Activated CD4-positive, alpha-beta T cell treated with anti-CD3 and anti-CD28 coated beads, Interleukin-2, amount 10 ng/mL, durations not matched to agents 24 days and 14 days (primary cell): ENCODE measurements around the gene ARMH2. TPM values are rescaled to one million over a fixed set of nuclear protein-coding genes. Genes with fewer than 3 reads are reported as not detected.
"Not testable (repeated sequence)": the region's sequence is repeated elsewhere in the genome, so short reads cannot be mapped to it uniquely, and the experiment has no call there.

ENCODE experiments used
- DNase-seq: peaks from one replicate; pipeline ENCODE4 v3.0.0; 2022
- H3K27ac Mint-ChIP-seq: one replicate; pipeline ENCODE4 v1.8.0; 2022; ENCODE audit warnings: mild to moderate bottlenecking, mixed read lengths
- H3K27me3 Mint-ChIP-seq: one replicate; pipeline ENCODE4 v1.8.0; 2022; ENCODE audit warnings: mixed read lengths
- H3K36me3 Mint-ChIP-seq: one replicate; pipeline ENCODE4 v1.8.0; 2022; ENCODE audit warnings: low read depth, mild to moderate bottlenecking, mixed read lengths
- H3K4me1 Mint-ChIP-seq: one replicate; pipeline ENCODE4 v1.8.0; 2021; ENCODE audit warnings: mixed read lengths
- H3K4me3 Mint-ChIP-seq: one replicate; pipeline ENCODE4 v1.8.0; 2022; ENCODE audit warnings: mild to moderate bottlenecking, moderate library complexity, mixed read lengths
- H3K9me3 Mint-ChIP-seq: one replicate; pipeline ENCODE4 v1.8.0; 2021; ENCODE audit warnings: mixed read lengths
- intact Hi-C: fragments of 100-400 bp; cut with micrococcal nuclease; formaldehyde crosslinking; loops from one replicate; pipeline ENCODE4 v1.15.1; 2023
- total RNA-seq: library from RNA; stranded (reverse); gene quantifications from 2 replicates; pipeline ENCODE4 v1.2.3, GENCODE V29; 2022

The ARMH2 gene
- total RNA-seq, 1 donor from 2014 or later = 0.30 TPM

DNA sequence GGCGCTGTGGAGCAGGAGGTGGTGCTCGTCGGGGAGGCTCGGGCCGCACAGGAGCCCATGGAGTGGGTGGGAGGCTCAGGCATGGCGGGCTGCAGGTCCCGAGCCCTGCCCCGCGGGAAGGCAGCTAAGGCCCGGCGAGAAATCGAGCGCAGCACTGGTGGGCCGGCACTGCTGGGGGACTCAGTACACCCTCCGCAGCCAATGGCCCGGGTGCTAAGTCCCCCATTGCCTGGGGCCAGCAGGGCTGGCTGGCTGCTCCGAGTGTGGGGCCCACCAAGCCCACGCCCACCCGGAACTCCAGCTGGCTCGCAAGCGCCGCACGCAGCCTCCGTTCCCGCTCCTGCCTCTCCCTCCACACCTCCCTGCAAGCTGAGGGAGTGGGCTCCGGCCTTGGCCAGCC lies 32.7 kb downstream of the ARMH2 start:
- H3K4me3 Mint-ChIP-seq, H3K36me3 Mint-ChIP-seq, H3K9me3 Mint-ChIP-seq, DNase-seq, H3K27me3 Mint-ChIP-seq, H3K4me1 Mint-ChIP-seq, H3K27ac Mint-ChIP-seq: not testable (repeated sequence)
- intact Hi-C loops = loop anchor here (1.0 to 2.0 kb wide), 2 partner anchors 45 to 183 kb away; no protein-coding TSS in a partner anchor

DNA sequence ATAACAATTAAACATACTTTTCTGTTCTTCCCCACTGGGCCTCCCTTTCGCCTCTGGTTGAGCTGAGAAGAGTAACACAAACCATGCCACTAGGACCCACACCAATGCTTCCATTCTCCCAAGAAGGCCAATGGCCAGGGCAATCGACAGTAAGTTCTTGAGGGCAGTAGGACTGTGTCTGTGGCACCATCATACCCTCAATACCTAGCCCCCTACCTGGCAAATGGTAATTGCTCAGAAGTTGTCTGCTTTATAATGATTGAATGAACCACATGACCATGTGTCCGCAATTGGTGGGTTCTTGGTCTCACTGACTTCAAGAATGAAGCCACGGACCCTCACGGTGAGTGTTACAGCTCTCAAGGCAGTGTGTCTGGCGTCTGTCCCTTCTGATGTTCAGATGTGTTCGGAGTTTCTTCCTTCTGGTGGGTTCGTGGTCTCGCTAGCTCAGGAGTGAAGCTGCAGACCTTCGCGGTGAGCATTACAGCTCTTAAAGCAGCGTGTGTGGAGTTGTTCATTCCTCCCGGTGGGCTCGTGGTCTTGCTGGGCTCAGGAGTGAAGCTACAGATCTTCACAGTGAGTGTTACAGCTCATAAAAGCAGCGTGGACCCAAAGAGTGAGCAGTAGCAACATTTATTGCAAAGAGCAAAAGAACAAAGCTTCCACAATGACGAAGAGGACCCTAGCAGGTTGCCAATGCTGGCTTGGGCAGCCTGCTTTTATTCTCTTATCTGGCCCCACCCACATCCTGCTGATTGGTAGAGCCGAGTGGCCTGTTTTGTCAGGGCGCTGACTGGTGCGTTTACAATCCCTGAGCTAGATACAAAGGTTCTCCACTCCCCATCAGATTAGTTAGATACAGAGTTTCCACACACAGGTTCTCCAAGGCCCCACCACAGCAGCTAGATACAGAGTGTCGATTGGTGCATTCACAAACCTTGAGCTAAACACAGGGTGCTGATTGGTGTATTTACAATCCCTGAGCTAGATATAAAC lies 33.6 kb downstream of the ARMH2 start:
- H3K4me3 Mint-ChIP-seq, H3K9me3 Mint-ChIP-seq, H3K27ac Mint-ChIP-seq, DNase-seq, intact Hi-C loops, H3K4me1 Mint-ChIP-seq, H3K36me3 Mint-ChIP-seq, H3K27me3 Mint-ChIP-seq: not testable (repeated sequence)

- intact Hi-C loops = no loop called here
- H3K9me3 Mint-ChIP-seq = no peaks in the 10 kb centered on the region
- H3K4me1 Mint-ChIP-seq = peaks cover 9% of the 10 kb centered on the region
- no peak overlapping the region for H3K4me3 Mint-ChIP-seq
- no peak for DNase-seq
- no peaks in the 10 kb centered on the region for H3K27me3 Mint-ChIP-seq
- no peaks in the 10 kb centered on the region for H3K36me3 Mint-ChIP-seq
- H3K27ac Mint-ChIP-seq = no peak overlapping the region
These were observed 35.1 kb downstream of the ARMH2 start for GRCh38 chr6:24763578-24763977.

DNA sequence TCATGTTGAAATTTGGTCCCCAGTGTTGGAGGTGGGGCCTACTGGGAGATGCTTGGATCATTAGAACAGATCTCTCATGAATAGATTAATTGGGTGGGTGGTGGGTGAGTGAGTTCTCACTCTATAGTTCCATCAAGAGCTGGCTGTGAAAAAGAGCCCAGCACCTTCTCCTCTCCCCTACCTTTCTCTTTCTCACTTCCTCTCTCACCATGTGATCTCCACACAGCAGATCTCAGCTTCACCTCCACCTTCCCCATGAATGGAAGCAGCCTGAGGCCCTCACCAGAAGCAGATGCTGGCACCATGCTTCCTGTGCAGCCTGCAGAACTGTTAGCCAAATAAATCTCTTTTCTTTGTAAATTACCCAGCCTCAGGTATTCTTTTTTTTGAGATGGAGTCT lies 36.9 kb downstream of the ARMH2 start:
- H3K9me3 Mint-ChIP-seq = no peaks in the 10 kb centered on the region

DNA sequence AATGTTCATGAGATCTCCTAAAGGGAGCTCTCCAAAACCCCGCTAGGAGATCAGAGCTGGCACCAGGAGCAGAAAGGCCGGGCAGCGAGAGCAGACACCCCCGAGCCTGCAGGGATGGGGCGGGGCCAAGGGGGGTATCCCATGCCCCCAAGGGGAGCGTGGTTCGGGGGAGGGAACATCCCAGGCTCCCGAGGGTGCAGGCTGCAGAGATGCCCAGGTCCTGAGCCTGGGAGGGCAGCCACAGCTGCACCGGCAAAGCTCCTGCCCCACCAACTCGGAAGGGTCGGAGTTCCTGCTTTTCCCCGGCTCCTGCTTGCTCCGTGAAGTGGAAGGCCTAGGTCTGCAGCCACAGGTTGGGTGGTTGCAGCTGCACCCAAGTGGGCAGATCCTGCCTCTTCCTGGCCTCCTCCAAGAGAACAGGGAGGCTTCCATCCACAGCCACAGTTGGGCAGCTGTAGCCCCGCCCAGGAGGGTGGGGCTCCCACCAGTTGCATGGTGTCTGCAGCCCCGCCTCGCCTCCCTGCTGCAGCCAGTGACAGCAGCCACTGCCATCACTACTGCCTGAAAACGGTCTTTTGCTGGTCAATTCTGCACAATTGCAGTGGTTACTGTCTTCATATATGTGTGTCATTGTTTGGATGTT lies 37.4 kb downstream of the ARMH2 start:
- DNase-seq = no peak
- Mint-ChIP-seq H3K27me3 (no peaks in the 10 kb centered on the region), H3K9me3 (no peaks in the 10 kb centered on the region), H3K36me3 (no peaks in the 10 kb centered on the region), H3K4me1 (peaks cover 6% of the 10 kb centered on the region), H3K4me3 (no peak overlapping the region), H3K27ac (no peak overlapping the region)
- intact Hi-C loops = no loop called here

More for the DNA sequence above, 36.9 kb downstream of the ARMH2 start:
- H3K27me3 Mint-ChIP-seq = no peaks in the 10 kb centered on the region
- H3K36me3 Mint-ChIP-seq = no peaks in the 10 kb centered on the region
- no peak for DNase-seq
- intact Hi-C loops = no loop called here
- no peak overlapping the region for H3K4me3 Mint-ChIP-seq
- H3K4me1 Mint-ChIP-seq = peaks cover 8% of the 10 kb centered on the region
- H3K27ac Mint-ChIP-seq = no peak overlapping the region

DNA sequence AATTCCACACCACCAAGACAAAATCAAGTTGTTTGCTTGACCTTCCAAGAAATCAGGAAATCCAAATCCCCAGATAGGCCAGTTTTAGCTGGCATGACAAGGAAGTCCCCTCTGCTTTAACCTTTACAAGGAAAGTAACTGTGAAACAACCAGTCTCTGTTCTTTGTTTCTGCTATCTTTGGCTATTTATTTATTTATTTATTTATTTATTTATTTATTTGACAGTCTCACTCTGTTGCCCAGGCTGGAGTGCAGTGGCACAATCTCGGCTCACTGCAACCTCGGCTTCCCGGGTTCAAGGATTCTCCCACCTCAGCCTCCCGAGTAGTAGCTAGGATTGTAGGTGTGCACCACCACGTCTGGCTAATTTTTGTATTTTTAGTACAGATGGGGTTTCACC lies 38.5 kb downstream of the ARMH2 start:
- Mint-ChIP-seq H3K9me3 (no peaks in the 10 kb centered on the region), H3K27ac (no peak overlapping the region), H3K4me3 (no peak overlapping the region), H3K4me1 (peaks cover 6% of the 10 kb centered on the region), H3K36me3 (no peaks in the 10 kb centered on the region), H3K27me3 (no peaks in the 10 kb centered on the region)
- DNase-seq = no peak
- intact Hi-C loops = no loop called here

- no peak overlapping the region for H3K27ac Mint-ChIP-seq
- no peaks in the 10 kb centered on the region for H3K36me3 Mint-ChIP-seq
- intact Hi-C loops = no loop called here
- H3K4me3 Mint-ChIP-seq = no peak overlapping the region
- no peak for DNase-seq
- H3K9me3 Mint-ChIP-seq = no peaks in the 10 kb centered on the region
- H3K27me3 Mint-ChIP-seq = no peaks in the 10 kb centered on the region
- peaks cover 4% of the 10 kb centered on the region for H3K4me1 Mint-ChIP-seq
These were observed 39.0 kb downstream of the ARMH2 start for GRCh38 chr6:24759718-24760117.

- no peaks in the 10 kb centered on the region for H3K9me3 Mint-ChIP-seq
- H3K27me3 Mint-ChIP-seq = no peaks in the 10 kb centered on the region
- intact Hi-C loops = no loop called here
- no peaks in the 10 kb centered on the region for H3K36me3 Mint-ChIP-seq
- H3K4me3 Mint-ChIP-seq = no peak overlapping the region
- DNase-seq = no peak
- peaks cover 4% of the 10 kb centered on the region for H3K4me1 Mint-ChIP-seq
- H3K27ac Mint-ChIP-seq = no peak overlapping the region
These were observed 41.1 kb downstream of the ARMH2 start for GRCh38 chr6:24757611-24758010.

DNA sequence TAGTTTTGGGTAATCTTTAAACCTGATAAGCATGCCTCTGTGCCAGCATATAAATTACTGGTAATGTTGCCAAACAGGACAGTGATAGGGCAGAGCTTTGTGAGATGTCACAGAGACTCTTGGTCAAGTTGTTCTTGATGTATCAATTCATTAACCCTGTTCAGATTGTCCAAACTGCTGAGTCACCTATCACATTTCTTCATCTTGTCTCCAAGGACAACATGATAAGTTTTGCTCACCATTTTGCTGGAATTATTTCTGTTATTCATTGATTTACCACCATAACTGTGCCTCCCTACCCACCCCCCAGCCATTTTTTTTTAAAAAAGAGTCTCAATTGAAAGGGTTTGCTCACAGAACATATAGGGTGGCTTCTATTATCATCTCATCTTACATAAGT lies 43.4 kb downstream of the ARMH2 start:
- no peak overlapping the region for H3K4me3 Mint-ChIP-seq
- DNase-seq = no peak
- peaks cover 9% of the 10 kb centered on the region for H3K27me3 Mint-ChIP-seq
- intact Hi-C loops = no loop called here
- H3K4me1 Mint-ChIP-seq = no peaks in the 10 kb centered on the region
- H3K27ac Mint-ChIP-seq = no peak overlapping the region
- H3K9me3 Mint-ChIP-seq = peaks cover 8% of the 10 kb centered on the region
- no peaks in the 10 kb centered on the region for H3K36me3 Mint-ChIP-seq

- H3K4me1 Mint-ChIP-seq, DNase-seq, H3K9me3 Mint-ChIP-seq, H3K4me3 Mint-ChIP-seq, H3K36me3 Mint-ChIP-seq, H3K27ac Mint-ChIP-seq, H3K27me3 Mint-ChIP-seq, intact Hi-C loops: not testable (repeated sequence)
These were observed 44.3 kb downstream of the ARMH2 start for GRCh38 chr6:24754378-24754777.

DNA sequence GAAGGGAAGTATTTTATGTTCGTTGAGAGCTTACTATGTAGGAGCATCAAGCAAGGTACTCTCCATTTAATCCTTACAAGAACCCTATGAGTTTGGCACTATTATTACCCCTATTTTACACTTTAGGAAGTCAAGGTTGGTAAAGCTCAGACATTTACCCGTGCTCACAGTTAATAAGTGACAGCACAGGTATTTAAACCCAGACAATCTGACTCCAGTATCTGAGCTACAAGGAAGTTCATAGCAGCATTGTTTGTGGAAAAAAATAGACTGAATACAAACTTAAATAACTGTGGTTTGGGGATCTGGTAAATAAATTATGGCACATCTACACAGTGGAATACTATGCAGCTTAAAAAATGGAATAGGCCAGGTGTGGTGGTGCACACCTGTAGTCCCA lies 45.2 kb downstream of the ARMH2 start:
- Mint-ChIP-seq H3K27me3 (peaks cover 12% of the 10 kb centered on the region), H3K4me1 (peaks cover 3% of the 10 kb centered on the region), H3K9me3 (peaks cover 13% of the 10 kb centered on the region), H3K27ac (no peak overlapping the region), H3K4me3 (no peak overlapping the region), H3K36me3 (no peaks in the 10 kb centered on the region)
- intact Hi-C loops = no loop called here
- DNase-seq = no peak

DNA sequence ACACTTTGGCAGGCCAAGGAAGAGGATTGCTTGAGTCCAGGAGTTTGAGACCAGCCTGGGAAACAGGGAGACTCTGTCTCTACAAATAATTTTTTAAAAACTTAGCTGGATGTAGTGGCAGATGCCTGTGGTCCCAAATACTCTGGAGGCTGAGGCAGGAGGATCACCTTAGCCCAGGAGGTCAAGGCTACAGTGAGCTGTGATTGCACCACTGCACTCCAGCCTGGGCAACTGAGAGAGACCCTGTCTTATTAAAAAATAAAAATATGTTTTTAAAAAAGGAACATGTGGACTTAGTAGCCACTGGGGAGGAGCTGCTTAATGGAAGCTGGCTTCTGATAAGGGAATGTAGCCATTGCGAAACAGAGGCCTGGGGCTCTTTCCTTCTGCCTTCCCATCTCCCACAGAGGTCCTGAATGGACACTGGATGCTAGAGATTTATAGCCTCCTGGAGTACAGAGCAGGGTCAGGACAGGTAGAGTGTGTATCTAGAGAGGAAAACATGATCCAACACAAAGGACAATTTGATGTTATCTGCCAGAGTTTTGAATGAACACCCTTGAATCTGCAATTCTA lies 45.7 kb downstream of the ARMH2 start:
- peaks cover 13% of the 10 kb centered on the region for H3K9me3 Mint-ChIP-seq
- H3K4me3 Mint-ChIP-seq = no peak overlapping the region
- no peaks in the 10 kb centered on the region for H3K36me3 Mint-ChIP-seq
- H3K4me1 Mint-ChIP-seq = peaks cover 3% of the 10 kb centered on the region
- intact Hi-C loops = no loop called here
- no peak overlapping the region for H3K27ac Mint-ChIP-seq
- no peak for DNase-seq
- H3K27me3 Mint-ChIP-seq = peaks cover 12% of the 10 kb centered on the region

GRCh38 chr6:24752503-24752902 lies 46.2 kb downstream of the ARMH2 start:
- H3K36me3 Mint-ChIP-seq = no peaks in the 10 kb centered on the region
- H3K9me3 Mint-ChIP-seq = peaks cover 13% of the 10 kb centered on the region

DNA sequence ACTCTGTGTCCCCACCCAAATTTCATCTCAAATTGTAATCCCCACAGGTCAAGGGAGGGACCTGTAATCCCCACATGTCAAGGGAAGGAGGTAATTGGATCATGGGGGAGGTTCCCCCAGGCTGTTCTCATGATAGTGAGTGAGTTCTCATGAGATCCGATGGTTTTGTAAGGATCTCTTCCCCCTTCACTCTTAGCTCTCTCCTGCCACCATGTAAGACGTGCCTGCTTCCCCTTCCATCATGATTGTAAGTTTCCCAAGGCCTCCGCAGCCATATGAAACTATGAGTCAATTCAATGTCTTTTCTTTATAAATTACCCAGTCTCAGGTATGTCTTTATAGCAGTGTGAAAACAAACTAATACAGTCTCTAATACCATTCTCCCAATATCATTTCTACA lies 47.8 kb downstream of the ARMH2 start:
- H3K4me3 Mint-ChIP-seq, H3K36me3 Mint-ChIP-seq, H3K27ac Mint-ChIP-seq, H3K4me1 Mint-ChIP-seq, intact Hi-C loops, DNase-seq: not testable (repeated sequence)
- Mint-ChIP-seq H3K27me3 (peaks cover 12% of the 10 kb centered on the region), H3K9me3 (peaks cover 13% of the 10 kb centered on the region)

More at GRCh38 chr6:24752503-24752902, 46.2 kb downstream of the ARMH2 start:
- no peak overlapping the region for H3K27ac Mint-ChIP-seq
- no peak for DNase-seq
- intact Hi-C loops = no loop called here
- peaks cover 3% of the 10 kb centered on the region for H3K4me1 Mint-ChIP-seq
- H3K27me3 Mint-ChIP-seq = peaks cover 12% of the 10 kb centered on the region
- H3K4me3 Mint-ChIP-seq = no peak overlapping the region
